Activated naive CD8-positive, alpha-beta T cell treated with anti-CD3 and anti-CD28 coated beads, Interleukin-2, amount 10 ng/mL, durations not matched to agents 7 days and 5 days (primary cell): ENCODE measurements around the gene SYNE2. TPM values are rescaled to one million over a fixed set of nuclear protein-coding genes. Genes with fewer than 3 reads are reported as not detected.
"Not testable (repeated sequence)": the region's sequence is repeated elsewhere in the genome, so short reads cannot be mapped to it uniquely, and the experiment has no call there.

Experiments
- ATAC-seq: fragments of 150-1000 bp; cut with Tn5 transposase; one replicate; pipeline ENCODE4 v1.10.0; 2021; ENCODE audit warnings: low read depth, moderate library complexity
- POLR2A ChIA-PET: fragments of 350-600 bp; sonication (Branson Sonifier 250); formaldehyde crosslinking; loops from one replicate; lab custom pipeline; 2021; ENCODE audit warnings: antibody characterized with exemption; lab: Charles Lee
- DNase-seq: peaks from one replicate; pipeline ENCODE4 v3.0.0; 2021
- H3K27ac Mint-ChIP-seq: one replicate; pipeline ENCODE4 v1.8.0; 2022; ENCODE audit warnings: mild to moderate bottlenecking, mixed read lengths
- H3K27me3 Mint-ChIP-seq: one replicate; pipeline ENCODE4 v1.8.0; 2022; ENCODE audit warnings: mild to moderate bottlenecking, moderate library complexity, mixed read lengths
- H3K36me3 Mint-ChIP-seq: one replicate; pipeline ENCODE4 v1.8.0; 2021; ENCODE audit warnings: mild to moderate bottlenecking, mixed read lengths
- H3K4me1 Mint-ChIP-seq: one replicate; pipeline ENCODE4 v1.8.0; 2021; ENCODE audit warnings: mixed read lengths
- H3K4me3 Mint-ChIP-seq: one replicate; pipeline ENCODE4 v1.8.0; 2022; ENCODE audit warnings: mild to moderate bottlenecking, moderate library complexity, mixed read lengths
- H3K9me3 Mint-ChIP-seq: one replicate; pipeline ENCODE4 v1.8.0; 2021; ENCODE audit warnings: mixed read lengths
- total RNA-seq, 2 experiments: library from RNA; stranded (reverse); gene quantifications; one replicate each; pipeline ENCODE4 v1.2.3, GENCODE V29; 2021

Gene SYNE2
- total RNA-seq, 2 experiments from 2014 or later = 233 to 245 TPM

GRCh38 chr14:64038841-64039542, 186.2 kb downstream of the SYNE2 start:
- DNase-seq = no peak
- no peak for ATAC-seq
- H3K4me1 Mint-ChIP-seq = peaks cover 1% of the 10 kb centered on the region
- no peaks in the 10 kb centered on the region for H3K27me3 Mint-ChIP-seq
- H3K4me3 Mint-ChIP-seq = no peak overlapping the region
- POLR2A ChIA-PET = no interaction called here
- H3K27ac Mint-ChIP-seq = peak overlapping the region; percentile 60
- H3K9me3 Mint-ChIP-seq = peaks cover 7% of the 10 kb centered on the region
- H3K36me3 Mint-ChIP-seq = peaks cover 56% of the 10 kb centered on the region

- H3K27ac Mint-ChIP-seq = no peak overlapping the region
- H3K4me1 Mint-ChIP-seq = peaks cover 3% of the 10 kb centered on the region
- no peak for DNase-seq
- POLR2A ChIA-PET = no interaction called here
- no peak overlapping the region for H3K4me3 Mint-ChIP-seq
- no peaks in the 10 kb centered on the region for H3K27me3 Mint-ChIP-seq
- H3K36me3 Mint-ChIP-seq = peaks cover 58% of the 10 kb centered on the region
- H3K9me3 Mint-ChIP-seq = peaks cover 9% of the 10 kb centered on the region
- ATAC-seq = no peak
These were observed 187.2 kb downstream of the SYNE2 start for GRCh38 chr14:64040044-64040443.

- H3K9me3 Mint-ChIP-seq, H3K27me3 Mint-ChIP-seq, POLR2A ChIA-PET, ATAC-seq, H3K4me1 Mint-ChIP-seq, H3K4me3 Mint-ChIP-seq, DNase-seq, H3K27ac Mint-ChIP-seq: not testable (repeated sequence)
- H3K36me3 Mint-ChIP-seq = peaks cover 54% of the 10 kb centered on the region
These were observed 190.5 kb downstream of the SYNE2 start for GRCh38 chr14:64043296-64043695.

GRCh38 chr14:64045091-64045490, 192.3 kb downstream of the SYNE2 start:
- Mint-ChIP-seq H3K4me3 (no peak overlapping the region), H3K4me1 (peaks cover 3% of the 10 kb centered on the region), H3K36me3 (peaks cover 55% of the 10 kb centered on the region), H3K27me3 (no peaks in the 10 kb centered on the region), H3K27ac (no peak overlapping the region), H3K9me3 (peaks cover 9% of the 10 kb centered on the region)
- no peak for DNase-seq
- ATAC-seq = no peak
- POLR2A ChIA-PET = no interaction called here

- Mint-ChIP-seq H3K4me1 (peaks cover 3% of the 10 kb centered on the region), H3K36me3 (peaks cover 48% of the 10 kb centered on the region), H3K27ac (no peak overlapping the region), H3K9me3 (no peaks in the 10 kb centered on the region), H3K27me3 (no peaks in the 10 kb centered on the region), H3K4me3 (no peak overlapping the region)
- ATAC-seq (no peak), DNase-seq (no peak)
- POLR2A ChIA-PET = no interaction called here
These were observed 197.0 kb downstream of the SYNE2 start for GRCh38 chr14:64049616-64050381.

- POLR2A ChIA-PET = no interaction called here
- Mint-ChIP-seq H3K27ac (no peak overlapping the region), H3K9me3 (no peaks in the 10 kb centered on the region), H3K27me3 (no peaks in the 10 kb centered on the region), H3K4me3 (no peak overlapping the region), H3K4me1 (peaks cover 3% of the 10 kb centered on the region), H3K36me3 (peaks cover 46% of the 10 kb centered on the region)
- ATAC-seq = no peak
- no peak for DNase-seq
These were observed 201.2 kb downstream of the SYNE2 start for GRCh38 chr14:64053694-64054669.

- ATAC-seq = no peak
- Mint-ChIP-seq H3K4me1 (no peaks in the 10 kb centered on the region), H3K9me3 (no peaks in the 10 kb centered on the region), H3K27me3 (no peaks in the 10 kb centered on the region), H3K27ac (no peak overlapping the region), H3K36me3 (peaks cover 35% of the 10 kb centered on the region), H3K4me3 (no peak overlapping the region)
- POLR2A ChIA-PET = no interaction called here
- no peak for DNase-seq
These were observed 206.8 kb downstream of the SYNE2 start for GRCh38 chr14:64059454-64060198.

GRCh38 chr14:64060199-64060545, 207.4 kb downstream of the SYNE2 start:
- H3K9me3 Mint-ChIP-seq = no peaks in the 10 kb centered on the region
- no peak overlapping the region for H3K27ac Mint-ChIP-seq
- ATAC-seq (no peak), DNase-seq (no peak)
- peaks cover 35% of the 10 kb centered on the region for H3K36me3 Mint-ChIP-seq
- POLR2A ChIA-PET = no interaction called here
- no peaks in the 10 kb centered on the region for H3K4me1 Mint-ChIP-seq
- H3K27me3 Mint-ChIP-seq = no peaks in the 10 kb centered on the region
- no peak overlapping the region for H3K4me3 Mint-ChIP-seq

GRCh38 chr14:64060648-64061096, 207.9 kb downstream of the SYNE2 start:
- Mint-ChIP-seq H3K4me1 (no peaks in the 10 kb centered on the region), H3K36me3 (peaks cover 35% of the 10 kb centered on the region), H3K27me3 (no peaks in the 10 kb centered on the region), H3K27ac (no peak overlapping the region), H3K9me3 (no peaks in the 10 kb centered on the region), H3K4me3 (no peak overlapping the region)
- no peak for DNase-seq
- POLR2A ChIA-PET = no interaction called here
- ATAC-seq = no peak

GRCh38 chr14:64061115-64061514, 208.3 kb downstream of the SYNE2 start:
- POLR2A ChIA-PET = no interaction called here
- Mint-ChIP-seq H3K4me3 (no peak overlapping the region), H3K9me3 (no peaks in the 10 kb centered on the region), H3K4me1 (no peaks in the 10 kb centered on the region), H3K36me3 (peaks cover 32% of the 10 kb centered on the region), H3K27me3 (no peaks in the 10 kb centered on the region), H3K27ac (no peak overlapping the region)
- ATAC-seq = no peak
- no peak for DNase-seq

- no peaks in the 10 kb centered on the region for H3K9me3 Mint-ChIP-seq
- H3K36me3 Mint-ChIP-seq = peaks cover 34% of the 10 kb centered on the region
- H3K4me1 Mint-ChIP-seq = no peaks in the 10 kb centered on the region
- no peaks in the 10 kb centered on the region for H3K27me3 Mint-ChIP-seq
- H3K4me3 Mint-ChIP-seq = no peak overlapping the region
- ATAC-seq = no peak
- no peak overlapping the region for H3K27ac Mint-ChIP-seq
- POLR2A ChIA-PET = no interaction called here
- no peak for DNase-seq
These were observed 208.9 kb downstream of the SYNE2 start for GRCh38 chr14:64061706-64062105.

- H3K27me3 Mint-ChIP-seq = no peaks in the 10 kb centered on the region
- H3K4me3 Mint-ChIP-seq = no peak overlapping the region
- peaks cover 31% of the 10 kb centered on the region for H3K36me3 Mint-ChIP-seq
- no peak for ATAC-seq
- no peaks in the 10 kb centered on the region for H3K4me1 Mint-ChIP-seq
- H3K9me3 Mint-ChIP-seq = no peaks in the 10 kb centered on the region
- no peak overlapping the region for H3K27ac Mint-ChIP-seq
- no peak for DNase-seq
- POLR2A ChIA-PET = no interaction called here
These were observed 209.7 kb downstream of the SYNE2 start for GRCh38 chr14:64062381-64063115.
